GM12872 (cell line): ENCODE data around the gene RNF41.

Experiments used
- CTCF ChIP-seq: IDR thresholded peaks from 3 replicates; pipeline ENCODE4 v1.5.1; 2011; ENCODE audit warnings: low read depth, mild to moderate bottlenecking, low read length, moderate library complexity; ENCODE audit not compliant: insufficient read depth

The RNF41 gene

GRCh38 chr12:56241424-56242303, 19.9 kb upstream of the RNF41 start:
- no peak for TF ChIP-seq CTCF

- TF ChIP-seq CTCF: no peak
These were observed 15.8 kb upstream of the RNF41 start for GRCh38 chr12:56237552-56237951.

GRCh38 chr12:56236985-56237384, 15.3 kb upstream of the RNF41 start:
- TF ChIP-seq CTCF: no peak

DNA sequence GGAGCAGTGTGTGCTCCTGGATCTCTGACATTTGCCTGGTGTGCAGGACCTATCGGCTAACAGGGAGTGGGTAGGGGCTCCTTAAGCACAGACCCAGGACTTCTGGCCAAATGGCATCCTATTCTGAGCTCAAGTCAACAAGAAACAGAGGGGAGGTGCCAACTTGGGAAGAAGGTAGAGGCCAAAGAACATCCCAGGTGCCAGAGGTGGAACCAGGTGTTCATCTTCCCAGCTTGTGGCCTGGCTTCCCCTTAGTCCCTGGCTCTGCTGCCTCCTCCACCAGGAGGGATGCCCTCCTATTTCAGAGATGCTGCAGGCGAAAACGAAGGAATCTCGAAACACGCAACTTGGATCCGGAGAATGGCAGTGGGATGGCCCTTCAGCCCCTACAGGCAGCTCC, 14.4 kb upstream of the RNF41 start:
- no peak for TF ChIP-seq CTCF

GRCh38 chr12:56234746-56235436, 13.2 kb upstream of the RNF41 start:
- TF ChIP-seq CTCF: no peak

GRCh38 chr12:56231184-56231582, 9.5 kb upstream of the RNF41 start:
- no peak for TF ChIP-seq CTCF

GRCh38 chr12:56230432-56231183, 8.9 kb upstream of the RNF41 start:
- no peak for TF ChIP-seq CTCF
